NK-92 (cell line): ENCODE results near the gene PEX19.
A peak's percentile ranks its signal among the peaks of the same experiment; 100 is the strongest.

Experiments used
- DNase-seq: peaks from one replicate; lab custom pipeline; 2025; ENCODE audit not compliant: unreplicated experiment; lab: John Stamatoyannopoulos, UW

The PEX19 gene

GRCh38 chr1:160277987-160278386 lies 6.9 kb downstream of the PEX19 start:
- DNase-seq, result no peak

GRCh38 chr1:160277330-160277729 lies 7.6 kb downstream of the PEX19 start:
- no peak for DNase-seq

GRCh38 chr1:160271025-160271424 lies 13.9 kb downstream of the PEX19 start:
- no peak for DNase-seq

- DNase-seq, result no peak
These were observed 17.5 kb downstream of the PEX19 start for GRCh38 chr1:160267284-160267991.

- DNase-seq, result no peak
These were observed 20.1 kb downstream of the PEX19 start for GRCh38 chr1:160264795-160265307.

- DNase-seq, result peak; percentile 90
These were observed 22.8 kb downstream of the PEX19 start, which contains the start of gene DCAF8 for GRCh38 chr1:160261893-160262794. Gene DCAF8, minus strand, starts transcription at chr1:160262549. Its CDS starts 18,541 bp downstream, at chr1:160244008.

GRCh38 chr1:160261556-160261892 lies 23.4 kb downstream of the PEX19 start:
- DNase-seq, result no peak

- no peak for DNase-seq
These were observed 24.2 kb downstream of the PEX19 start for GRCh38 chr1:160260406-160261382.

GRCh38 chr1:160258177-160258798 lies 26.6 kb downstream of the PEX19 start:
- no peak for DNase-seq

GRCh38 chr1:160257411-160258015 lies 27.4 kb downstream of the PEX19 start:
- DNase-seq, result no peak

GRCh38 chr1:160256396-160257046 lies 28.4 kb downstream of the PEX19 start:
- DNase-seq, result no peak

GRCh38 chr1:160255781-160256300 lies 29.1 kb downstream of the PEX19 start:
- no peak for DNase-seq

- DNase-seq, result no peak
These were observed 33.0 kb downstream of the PEX19 start for GRCh38 chr1:160251687-160252526.

- no peak for DNase-seq
These were observed 33.9 kb downstream of the PEX19 start for GRCh38 chr1:160251011-160251410.

- no peak for DNase-seq
These were observed 37.9 kb downstream of the PEX19 start for GRCh38 chr1:160247053-160247452.

- DNase-seq, result no peak
These were observed 39.5 kb downstream of the PEX19 start for GRCh38 chr1:160245434-160245833.

GRCh38 chr1:160244209-160244608 lies 40.7 kb downstream of the PEX19 start:
- no peak for DNase-seq

GRCh38 chr1:160243767-160244166 lies 41.2 kb downstream of the PEX19 start:
- no peak for DNase-seq
